T-cell (primary cell): Measurements from ENCODE around the gene RAPGEF1. TPM values are rescaled to one million over a fixed set of nuclear protein-coding genes. Genes with fewer than 3 reads are reported as not detected.
A peak's percentile ranks its signal among the peaks of the same experiment; 100 is the strongest.

ENCODE experiments used
- ATAC-seq, 4 experiments: fragments of 200-7000 bp in 3 of 4; fragments of 150-1000 bp in 1 of 4; cut with Tn5 transposase; replicated peaks in 1 of 4; 1 replicate in 3 of 4; 2 replicates in 1 of 4; pipeline ENCODE4 v1.10.0; 2021; ENCODE audit warnings: moderate library complexity in 3 of 4, mild to moderate bottlenecking in 2 of 4, moderate number of reproducible peaks in 1 of 4
- CTCF ChIA-PET, 2 donors: fragments of 300-600 bp; sonication (Branson Sonifier 250); formaldehyde crosslinking; loops; one replicate each; lab custom pipeline; 2022; ENCODE audit warnings: antibody characterized with exemption in 2 of 2; lab: Charles Lee
- POLR2A ChIA-PET, 2 donors: fragments of 300-600 bp; sonication (Branson Sonifier 250); formaldehyde crosslinking; loops; one replicate each; lab custom pipeline; 2022; ENCODE audit warnings: antibody characterized with exemption in 2 of 2; lab: Charles Lee
- DNase-seq, 35 experiments: peaks; one replicate each; pipeline versions ENCODE4 v3.0.0 to v3.0.0-alpha.2; 2013 to 2023
- H3K27ac ChIP-seq: one replicate; pipeline ENCODE4 v1.5.1; 2013; ENCODE audit warnings: low read length
- H3K27me3 ChIP-seq, 2 experiments: replicated peaks in 1 of 2; 1 replicate in 1 of 2; 2 replicates in 1 of 2; pipeline versions ENCODE4 v1.6.1 to v1.7.0; 2013; ENCODE audit warnings: low read length in 1 of 2, mixed read lengths in 1 of 2; ENCODE audit not compliant: control insufficient read depth in 2 of 2, insufficient read depth in 2 of 2; ENCODE audit errors: extremely low read depth in 1 of 2
- H3K36me3 ChIP-seq, 2 donors: 1 replicate in 1 of 2; 2 replicates in 1 of 2; pipeline versions ENCODE4 v1.6.1 to v1.7.0; 2013; ENCODE audit warnings: low read length in 1 of 2; ENCODE audit not compliant: control insufficient read depth in 2 of 2, insufficient read depth in 1 of 2; ENCODE audit errors: extremely low read depth in 1 of 2
- H3K4me1 ChIP-seq, 2 experiments: 1 replicate in 1 of 2; 2 replicates in 1 of 2; pipeline versions ENCODE4 v1.6.1 to v1.7.0; 2013; ENCODE audit warnings: low read length in 2 of 2, mixed read lengths in 1 of 2; ENCODE audit not compliant: insufficient read depth in 2 of 2, control insufficient read depth in 1 of 2; ENCODE audit errors: extremely low read depth in 1 of 2
- H3K4me3 ChIP-seq, 2 donors: 1 replicate in 1 of 2; 2 replicates in 1 of 2; pipeline versions ENCODE4 v1.5.1 to v1.7.0; 2013; ENCODE audit warnings: mild to moderate bottlenecking in 2 of 2, low read length in 1 of 2, moderate library complexity in 1 of 2; ENCODE audit not compliant: control insufficient read depth in 1 of 2; ENCODE audit errors: extremely low read depth in 1 of 2
- H3K9me3 ChIP-seq: 2 replicates; pipeline ENCODE4 v1.7.0; 2013
- H3K27ac Mint-ChIP-seq, 2 donors: one replicate each; pipeline ENCODE4 v1.8.0; 2020 to 2021; ENCODE audit warnings: mild to moderate bottlenecking in 2 of 2, mixed read lengths in 2 of 2
- H3K27me3 Mint-ChIP-seq, 2 donors: one replicate each; pipeline ENCODE4 v1.8.0; 2021 to 2022; ENCODE audit warnings: mixed read lengths in 2 of 2
- H3K36me3 Mint-ChIP-seq: one replicate; pipeline ENCODE4 v1.8.0; 2021; ENCODE audit warnings: mixed read lengths
- H3K4me1 Mint-ChIP-seq, 3 donors: one replicate each; pipeline ENCODE4 v1.8.0; 2020 to 2022; ENCODE audit warnings: mixed read lengths in 3 of 3, mild to moderate bottlenecking in 1 of 3
- H3K4me3 Mint-ChIP-seq, 3 donors: one replicate each; pipeline ENCODE4 v1.8.0; 2020 to 2022; ENCODE audit warnings: mild to moderate bottlenecking in 3 of 3, mixed read lengths in 3 of 3, moderate library complexity in 3 of 3
- H3K9me3 Mint-ChIP-seq, 3 donors: one replicate each; pipeline ENCODE4 v1.8.0; 2020 to 2022; ENCODE audit warnings: mixed read lengths in 3 of 3
- WGBS: methylation state at CpG from one replicate; pipeline ENCODE4 v1.1.5; 2013; ENCODE audit warnings: missing lambda C conversion rate; ENCODE audit not compliant: insufficient coverage; 5-methylcytosine and 5-hydroxymethylcytosine counted together
- total RNA-seq, 35 experiments: library from RNA in 6 of 35; stranded (reverse) in 6 of 35; fragments of 120-200 nt in 1 of 35; gene quantifications; one replicate each; pipeline versions ENCODE4 v1.2.1 to v1.2.4 and lab custom pipeline; 2013 to 2026

The RAPGEF1 gene
- total RNA-seq, 5 donors from 2014 or later (not counting 1 experiment from before 2014, with no cell fraction given) = 97.9 to 167 (median 139) TPM

GRCh38 chr9:131651160-131651559, 88.7 kb downstream of the RAPGEF1 start:
- ATAC-seq = no peak
- H3K27ac Mint-ChIP-seq = peak overlapping the region; percentile 34 to 58

GRCh38 chr9:131650254-131650653, 89.6 kb downstream of the RAPGEF1 start:
- Histone ChIP-seq H3K27me3 (no peaks in the 10 kb centered on the region), H3K4me3 (no peak overlapping the region), H3K9me3 (no peaks in the 10 kb centered on the region), H3K4me1 (peaks cover 0 to 16% of the 10 kb centered on the region in 2 experiments), H3K36me3 (peaks cover 13 to 34% of the 10 kb centered on the region in 2 donors), H3K27ac (no peak overlapping the region)
- no peaks in the 10 kb centered on the region for H3K27me3 Mint-ChIP-seq
- CTCF ChIA-PET = interaction anchor here in 1 of 2 donors (0.5 kb wide), 1 partner anchor 16 kb away, joined by 8 read pairs; no protein-coding TSS in a partner anchor
- peaks cover 29 to 62% (median 53%) of the 10 kb centered on the region in 3 donors for H3K4me1 Mint-ChIP-seq
- no peaks in the 10 kb centered on the region for H3K9me3 Mint-ChIP-seq
- POLR2A ChIA-PET = interaction anchor here in 1 of 2 donors (0.9 kb wide), 1 partner anchor 18 kb away, joined by 4 read pairs; no protein-coding TSS in a partner anchor
- no peak for DNase-seq
- no peak overlapping the region for H3K4me3 Mint-ChIP-seq
- ATAC-seq = no peak
- peaks cover 33% of the 10 kb centered on the region for H3K36me3 Mint-ChIP-seq
- H3K27ac Mint-ChIP-seq = peak overlapping the region; percentile 31 to 44
- 81% methylated on average over 2 of the region's 4 CpGs for WGBS

More at GRCh38 chr9:131651160-131651559, 88.7 kb downstream of the RAPGEF1 start:
- WGBS = 40% methylated on average over 1 of the region's 2 CpGs
- Mint-ChIP-seq H3K9me3 (no peaks in the 10 kb centered on the region), H3K4me3 (no peak overlapping the region), H3K36me3 (peaks cover 30% of the 10 kb centered on the region), H3K27me3 (no peaks in the 10 kb centered on the region), H3K4me1 (peaks cover 37 to 64% (median 57%) of the 10 kb centered on the region in 3 donors)
- no peak for DNase-seq
- CTCF ChIA-PET = no interaction called here
- POLR2A ChIA-PET = no interaction called here
- Histone ChIP-seq H3K4me1 (peaks cover 2 to 20% of the 10 kb centered on the region in 2 experiments), H3K27me3 (no peaks in the 10 kb centered on the region), H3K36me3 (peaks cover 8 to 26% of the 10 kb centered on the region in 2 donors), H3K27ac (no peak overlapping the region), H3K9me3 (no peaks in the 10 kb centered on the region), H3K4me3 (no peak overlapping the region)

GRCh38 chr9:131649646-131650045, 90.2 kb downstream of the RAPGEF1 start:
- peaks cover 0 to 18% of the 10 kb centered on the region in 2 experiments for H3K4me1 ChIP-seq
- WGBS = 95% methylated on average over 4 of the region's 6 CpGs
- DNase-seq (no peak), ATAC-seq (no peak)
- H3K9me3 ChIP-seq = no peaks in the 10 kb centered on the region
- H3K27me3 ChIP-seq = no peaks in the 10 kb centered on the region
- ChIA-PET POLR2A (no interaction called here), CTCF (no interaction called here)
- H3K27ac ChIP-seq = no peak overlapping the region
- H3K27ac Mint-ChIP-seq = peak overlapping the region in 1 of 2 donors; percentile 52
- H3K9me3 Mint-ChIP-seq = no peaks in the 10 kb centered on the region
- H3K36me3 ChIP-seq = peaks cover 13 to 34% of the 10 kb centered on the region in 2 donors
- H3K36me3 Mint-ChIP-seq = peaks cover 37% of the 10 kb centered on the region
- peaks cover 23 to 61% (median 52%) of the 10 kb centered on the region in 3 donors for H3K4me1 Mint-ChIP-seq
- H3K4me3 ChIP-seq = no peak overlapping the region
- H3K27me3 Mint-ChIP-seq = no peaks in the 10 kb centered on the region
- H3K4me3 Mint-ChIP-seq = no peak overlapping the region

GRCh38 chr9:131645078-131645776, 94.6 kb downstream of the RAPGEF1 start:
- H3K9me3 Mint-ChIP-seq = no peaks in the 10 kb centered on the region
- Histone ChIP-seq H3K27me3 (no peaks in the 10 kb centered on the region), H3K4me1 (peaks cover 0 to 34% of the 10 kb centered on the region in 2 experiments), H3K27ac (peak overlapping the region; percentile 9), H3K4me3 (no peak overlapping the region), H3K36me3 (peaks cover 18 to 54% of the 10 kb centered on the region in 2 donors), H3K9me3 (no peaks in the 10 kb centered on the region)
- DNase-seq (peak in 1 of 35 experiments; percentile 32), ATAC-seq (peak in 2 of 4 experiments; percentile 26 to 53)
- no peaks in the 10 kb centered on the region for H3K27me3 Mint-ChIP-seq
- peaks cover 0 to 50% (median 38%) of the 10 kb centered on the region in 3 donors for H3K4me1 Mint-ChIP-seq
- no peak overlapping the region for H3K4me3 Mint-ChIP-seq
- peaks cover 48% of the 10 kb centered on the region for H3K36me3 Mint-ChIP-seq
- ChIA-PET CTCF (no interaction called here), POLR2A (no interaction called here)
- 57% methylated on average over 10 of the region's 13 CpGs for WGBS
- peak overlapping the region; percentile 84 to 86 for H3K27ac Mint-ChIP-seq

GRCh38 chr9:131642496-131643083, 97.3 kb downstream of the RAPGEF1 start:
- H3K27me3 ChIP-seq = no peaks in the 10 kb centered on the region
- DNase-seq = no peak
- peaks cover 25 to 66% of the 10 kb centered on the region in 2 donors for H3K36me3 ChIP-seq
- H3K27ac ChIP-seq = no peak overlapping the region
- Mint-ChIP-seq H3K27me3 (no peaks in the 10 kb centered on the region), H3K36me3 (peaks cover 52% of the 10 kb centered on the region), H3K4me1 (peaks cover 0 to 44% (median 31%) of the 10 kb centered on the region in 3 donors), H3K4me3 (no peak overlapping the region), H3K9me3 (no peaks in the 10 kb centered on the region), H3K27ac (peak overlapping the region; percentile 83 to 85)
- no peak overlapping the region for H3K4me3 ChIP-seq
- ATAC-seq = peak in 1 of 4 experiments; percentile 29
- H3K4me1 ChIP-seq = peaks cover 0 to 33% of the 10 kb centered on the region in 2 experiments
- CTCF ChIA-PET = interaction anchor here in 1 of 2 donors (0.9 to 1.3 kb wide), 4 partner anchors 24 to 42 kb away, joined by 3 to 4 read pairs (median 4); no protein-coding TSS in a partner anchor
- POLR2A ChIA-PET = no interaction called here
- 70% methylated on average over 11 of the region's 13 CpGs for WGBS
- H3K9me3 ChIP-seq = no peaks in the 10 kb centered on the region
